LNCaP clone FGC (cell line): ENCODE results near the gene TBCA.

Source experiments
- DNase-seq: peaks from one replicate; pipeline ENCODE4 v3.0.0-alpha.2; 2011; ENCODE audit warnings: low read depth
- H3K4me3 ChIP-seq: 2 replicates; pipeline ENCODE4 v1.5.1; 2011; ENCODE audit warnings: mild to moderate bottlenecking, low read depth, low read length, control low read depth
- CTCF ChIP-seq: IDR thresholded peaks from 2 replicates; pipeline ENCODE4 v1.5.1; 2012; ENCODE audit warnings: mild to moderate bottlenecking; ENCODE audit not compliant: control insufficient read depth, insufficient read depth; ENCODE audit errors: extremely low read depth

Gene TBCA

GRCh38 chr5:77774981-77775789 lies 954 bp downstream of the TBCA start:
- TF ChIP-seq CTCF = no peak

GRCh38 chr5:77773734-77774280 lies 2.3 kb downstream of the TBCA start:
- no peak for TF ChIP-seq CTCF
- no peak for DNase-seq
- no peak overlapping the region for H3K4me3 ChIP-seq

More at GRCh38 chr5:77774981-77775789, 954 bp downstream of the TBCA start:
- H3K4me3 ChIP-seq = peak overlapping the region; percentile 69
- no peak for DNase-seq

- TF ChIP-seq CTCF = no peak
- no peak overlapping the region for H3K4me3 ChIP-seq
- no peak for DNase-seq
Observed at GRCh38 chr5:77772729-77773128, 3.4 kb downstream of the TBCA start.

GRCh38 chr5:77771452-77771851 lies 4.7 kb downstream of the TBCA start:
- TF ChIP-seq CTCF = no peak
- no peak for DNase-seq
- no peak overlapping the region for H3K4me3 ChIP-seq

- no peak overlapping the region for H3K4me3 ChIP-seq
- DNase-seq = no peak
- TF ChIP-seq CTCF = no peak
Observed at GRCh38 chr5:77770293-77771005, 5.7 kb downstream of the TBCA start.

GRCh38 chr5:77768978-77769377 lies 7.2 kb downstream of the TBCA start:
- DNase-seq = no peak
- TF ChIP-seq CTCF = no peak
- no peak overlapping the region for H3K4me3 ChIP-seq
